HepG2 (cell line): ENCODE data around the gene IHH. TPM values are rescaled to one million over a fixed set of nuclear protein-coding genes. Genes with fewer than 3 reads are reported as not detected.
A peak's percentile ranks its signal among the peaks of the same experiment; 100 is the strongest.

Experiments
- CENPX ChIP-seq: sonication (generic); formaldehyde crosslinking; IDR thresholded peaks from 2 replicates; pipeline ENCODE4 v1.9.0; 2021; ENCODE audit warnings: mild to moderate bottlenecking, missing genetic modification reagents, moderate library complexity
- POLR2G ChIP-seq: fragments of 200-400 bp; formaldehyde crosslinking; IDR thresholded peaks from 2 replicates; pipeline ENCODE4 v1.6.1; 2018; ENCODE audit warnings: mild to moderate bottlenecking, low read depth, low read length, moderate library complexity
- RELA ChIP-seq: sonication (generic); formaldehyde crosslinking; IDR thresholded peaks from 2 replicates; pipeline ENCODE4 v1.4.0; 2020; ENCODE audit warnings: missing genetic modification reagents
- SALL1 ChIP-seq: sonication (generic); formaldehyde crosslinking; IDR thresholded peaks from 2 replicates; pipeline ENCODE4 v1.8.0; 2022; ENCODE audit warnings: mild to moderate bottlenecking, missing genetic modification reagents
- ZFX ChIP-seq: sonication (generic); formaldehyde crosslinking; IDR thresholded peaks from 2 replicates; pipeline ENCODE4 v1.4.0; 2020; ENCODE audit warnings: mild to moderate bottlenecking, low read depth, missing genetic modification reagents, moderate library complexity
- ZNF567 ChIP-seq: sonication (generic); formaldehyde crosslinking; IDR thresholded peaks from 2 replicates; pipeline ENCODE4 v1.8.1; 2023; ENCODE audit warnings: mild to moderate bottlenecking, missing genetic modification reagents, borderline replicate concordance
- ZNF781 ChIP-seq: sonication (generic); formaldehyde crosslinking; IDR thresholded peaks from 2 replicates; pipeline ENCODE4 v1.5.1; 2020; ENCODE audit warnings: borderline replicate concordance, mild to moderate bottlenecking, missing genetic modification reagents; ENCODE audit errors: not compliant biosample characterization
- polyA plus RNA-seq, 8 experiments: library from polyadenylated mRNA; depleted of rRNA in 3 of 8; stranded (reverse) in 7 of 8; unstranded in 1 of 8; fragments of >200 nt; fragmentation: Illumina TruSeq in 4 of 8; extraction: Trizol in 4 of 8; gene quantifications; 2 replicates each; pipeline versions ENCODE4 v1.2.1 to v1.2.3, GENCODE V29; 2011 to 2016; ENCODE audit warnings: low read depth in 4 of 8, missing spikeins in 1 of 8, mixed read lengths in 1 of 8; ENCODE audit not compliant: insufficient read depth in 1 of 8
- total RNA-seq, 5 experiments: library from RNA; depleted of rRNA; stranded (reverse); fragments of >200 nt; fragmentation: Illumina TruSeq; extraction: Trizol; gene quantifications; 2 replicates each; pipeline ENCODE4 v1.2.3, GENCODE V29; 2016; ENCODE audit warnings: low read depth in 1 of 5
- TF ChIP-seq, protein P1 (sequence below): sonication (generic); formaldehyde crosslinking; IDR thresholded peaks from 2 replicates; pipeline ENCODE4 v1.4.0; 2020; ENCODE audit warnings: mild to moderate bottlenecking, missing genetic modification reagents
- TF ChIP-seq, protein P2 (sequence below), 2 experiments: fragments of 450-650 bp in 1 of 2; sonication (generic) in 1 of 2; formaldehyde crosslinking; IDR thresholded peaks; 2 replicates each; pipeline versions ENCODE4 v1.5.0 to v1.8.0; 2020 to 2022; ENCODE audit warnings: mild to moderate bottlenecking in 1 of 2, missing genetic modification reagents in 1 of 2
- TF ChIP-seq, protein P3 (sequence below): sonication (generic); formaldehyde crosslinking; IDR thresholded peaks from 2 replicates; pipeline ENCODE4 v1.5.1; 2020; ENCODE audit warnings: mild to moderate bottlenecking, missing genetic modification reagents, moderate library complexity

Gene IHH
- total and polyA plus RNA-seq, 2 of the 13 experiments (the other 11 are each of a cell fraction or from before 2014, with no cell fraction given): 0.42 TPM; not detected in 1

DNA sequence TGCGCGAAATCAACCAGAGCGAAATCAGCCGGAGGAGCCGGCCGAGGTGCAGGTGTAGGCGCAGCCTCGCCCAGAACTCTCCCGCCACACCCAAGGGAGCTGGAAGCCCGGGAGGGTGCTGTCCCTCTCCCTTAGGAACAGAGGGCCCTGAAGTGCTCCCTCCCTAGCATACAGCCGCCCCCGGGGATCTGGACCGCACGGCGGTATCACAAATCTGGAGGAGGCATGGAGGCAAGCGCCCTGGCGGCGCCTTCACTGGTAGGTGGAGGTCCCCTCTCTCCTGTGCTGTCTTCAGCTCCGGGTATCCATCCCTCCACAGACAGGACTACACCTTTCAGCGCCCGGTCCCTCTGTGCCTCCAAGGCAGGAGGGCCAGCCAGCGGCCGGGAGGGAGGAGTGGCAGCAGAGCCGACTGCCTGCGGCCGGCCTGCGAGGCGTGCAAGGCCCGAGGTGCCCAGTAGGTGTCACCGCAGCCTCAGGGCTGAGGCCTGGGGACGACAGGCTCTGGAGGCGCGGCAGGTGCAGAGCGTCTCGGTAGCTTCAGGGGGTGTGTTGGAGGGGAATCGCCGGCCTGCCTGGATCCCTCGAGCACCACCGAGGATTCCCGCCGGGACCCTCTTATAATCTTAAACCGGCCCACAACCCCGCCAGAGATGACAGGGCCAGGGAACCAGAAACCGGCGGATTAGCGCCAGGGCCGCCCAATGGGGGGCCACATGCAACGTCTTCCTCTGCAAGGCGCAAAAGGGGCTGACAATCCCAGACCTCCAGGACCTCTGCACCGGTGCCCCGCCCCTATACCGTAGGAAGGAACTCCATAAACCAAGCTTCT lies 2.8 kb downstream of the IHH start (continued):
- TF ChIP-seq, protein P1, sequence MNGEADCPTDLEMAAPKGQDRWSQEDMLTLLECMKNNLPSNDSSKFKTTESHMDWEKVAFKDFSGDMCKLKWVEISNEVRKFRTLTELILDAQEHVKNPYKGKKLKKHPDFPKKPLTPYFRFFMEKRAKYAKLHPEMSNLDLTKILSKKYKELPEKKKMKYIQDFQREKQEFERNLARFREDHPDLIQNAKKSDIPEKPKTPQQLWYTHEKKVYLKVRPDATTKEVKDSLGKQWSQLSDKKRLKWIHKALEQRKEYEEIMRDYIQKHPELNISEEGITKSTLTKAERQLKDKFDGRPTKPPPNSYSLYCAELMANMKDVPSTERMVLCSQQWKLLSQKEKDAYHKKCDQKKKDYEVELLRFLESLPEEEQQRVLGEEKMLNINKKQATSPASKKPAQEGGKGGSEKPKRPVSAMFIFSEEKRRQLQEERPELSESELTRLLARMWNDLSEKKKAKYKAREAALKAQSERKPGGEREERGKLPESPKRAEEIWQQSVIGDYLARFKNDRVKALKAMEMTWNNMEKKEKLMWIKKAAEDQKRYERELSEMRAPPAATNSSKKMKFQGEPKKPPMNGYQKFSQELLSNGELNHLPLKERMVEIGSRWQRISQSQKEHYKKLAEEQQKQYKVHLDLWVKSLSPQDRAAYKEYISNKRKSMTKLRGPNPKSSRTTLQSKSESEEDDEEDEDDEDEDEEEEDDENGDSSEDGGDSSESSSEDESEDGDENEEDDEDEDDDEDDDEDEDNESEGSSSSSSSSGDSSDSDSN (CRISPR knock-in tag): peak; percentile 68
- TF ChIP-seq ZNF781 (CRISPR knock-in tag) (no peak), SALL1 (CRISPR knock-in tag) (peak; percentile 73), RELA (CRISPR knock-in tag) (peak; percentile 82; the same call in 1 of the 2 replicates), ZFX (no peak), POLR2G (no peak), CENPX (no peak), ZNF567 (CRISPR knock-in tag) (peak; percentile 91; the same call in 1 of the 2 replicates)
- TF ChIP-seq, protein P2, sequence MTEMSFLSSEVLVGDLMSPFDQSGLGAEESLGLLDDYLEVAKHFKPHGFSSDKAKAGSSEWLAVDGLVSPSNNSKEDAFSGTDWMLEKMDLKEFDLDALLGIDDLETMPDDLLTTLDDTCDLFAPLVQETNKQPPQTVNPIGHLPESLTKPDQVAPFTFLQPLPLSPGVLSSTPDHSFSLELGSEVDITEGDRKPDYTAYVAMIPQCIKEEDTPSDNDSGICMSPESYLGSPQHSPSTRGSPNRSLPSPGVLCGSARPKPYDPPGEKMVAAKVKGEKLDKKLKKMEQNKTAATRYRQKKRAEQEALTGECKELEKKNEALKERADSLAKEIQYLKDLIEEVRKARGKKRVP (CRISPR knock-in tag; IDR thresholded peaks at IDR 0.05): no peak
- TF ChIP-seq, protein P3, sequence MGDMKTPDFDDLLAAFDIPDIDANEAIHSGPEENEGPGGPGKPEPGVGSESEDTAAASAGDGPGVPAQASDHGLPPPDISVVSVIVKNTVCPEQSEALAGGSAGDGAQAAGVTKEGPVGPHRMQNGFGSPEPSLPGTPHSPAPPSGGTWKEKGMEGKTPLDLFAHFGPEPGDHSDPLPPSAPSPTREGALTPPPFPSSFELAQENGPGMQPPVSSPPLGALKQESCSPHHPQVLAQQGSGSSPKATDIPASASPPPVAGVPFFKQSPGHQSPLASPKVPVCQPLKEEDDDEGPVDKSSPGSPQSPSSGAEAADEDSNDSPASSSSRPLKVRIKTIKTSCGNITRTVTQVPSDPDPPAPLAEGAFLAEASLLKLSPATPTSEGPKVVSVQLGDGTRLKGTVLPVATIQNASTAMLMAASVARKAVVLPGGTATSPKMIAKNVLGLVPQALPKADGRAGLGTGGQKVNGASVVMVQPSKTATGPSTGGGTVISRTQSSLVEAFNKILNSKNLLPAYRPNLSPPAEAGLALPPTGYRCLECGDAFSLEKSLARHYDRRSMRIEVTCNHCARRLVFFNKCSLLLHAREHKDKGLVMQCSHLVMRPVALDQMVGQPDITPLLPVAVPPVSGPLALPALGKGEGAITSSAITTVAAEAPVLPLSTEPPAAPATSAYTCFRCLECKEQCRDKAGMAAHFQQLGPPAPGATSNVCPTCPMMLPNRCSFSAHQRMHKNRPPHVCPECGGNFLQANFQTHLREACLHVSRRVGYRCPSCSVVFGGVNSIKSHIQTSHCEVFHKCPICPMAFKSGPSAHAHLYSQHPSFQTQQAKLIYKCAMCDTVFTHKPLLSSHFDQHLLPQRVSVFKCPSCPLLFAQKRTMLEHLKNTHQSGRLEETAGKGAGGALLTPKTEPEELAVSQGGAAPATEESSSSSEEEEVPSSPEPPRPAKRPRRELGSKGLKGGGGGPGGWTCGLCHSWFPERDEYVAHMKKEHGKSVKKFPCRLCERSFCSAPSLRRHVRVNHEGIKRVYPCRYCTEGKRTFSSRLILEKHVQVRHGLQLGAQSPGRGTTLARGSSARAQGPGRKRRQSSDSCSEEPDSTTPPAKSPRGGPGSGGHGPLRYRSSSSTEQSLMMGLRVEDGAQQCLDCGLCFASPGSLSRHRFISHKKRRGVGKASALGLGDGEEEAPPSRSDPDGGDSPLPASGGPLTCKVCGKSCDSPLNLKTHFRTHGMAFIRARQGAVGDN: peak; percentile 27; the same call in 1 of the 2 replicates
